NK-92 treated with Interleukin-12 subunit alpha and Interleukin-12 subunit beta, amount 100 ng/mL, for 24 hours (cell line): Measurements from ENCODE around the gene CADPS.

Source experiments
- DNase-seq: peaks from one replicate; lab custom pipeline; 2025; lab: John Stamatoyannopoulos, UW

CADPS gene

GRCh38 chr3:62556121-62556815, 318.9 kb downstream of the CADPS start:
- DNase-seq: no peak

- no peak for DNase-seq
Measured at GRCh38 chr3:62554264-62554799, 320.9 kb downstream of the CADPS start.

- DNase-seq: no peak
Measured at GRCh38 chr3:62553811-62554210, 321.4 kb downstream of the CADPS start.

GRCh38 chr3:62551556-62551955, 323.7 kb downstream of the CADPS start:
- no peak for DNase-seq

GRCh38 chr3:62550439-62550838, 324.8 kb downstream of the CADPS start:
- no peak for DNase-seq

GRCh38 chr3:62548528-62549205, 326.5 kb downstream of the CADPS start:
- DNase-seq: no peak

GRCh38 chr3:62546266-62546665, 328.9 kb downstream of the CADPS start:
- no peak for DNase-seq

- no peak for DNase-seq
Measured at GRCh38 chr3:62542185-62542584, 333.0 kb downstream of the CADPS start.

GRCh38 chr3:62539762-62540161, 335.5 kb downstream of the CADPS start:
- no peak for DNase-seq

- DNase-seq: no peak
Measured at GRCh38 chr3:62538691-62539356, 336.4 kb downstream of the CADPS start.

GRCh38 chr3:62534326-62534725, 340.9 kb downstream of the CADPS start:
- no peak for DNase-seq

GRCh38 chr3:62532796-62533195, 342.4 kb downstream of the CADPS start:
- no peak for DNase-seq

- no peak for DNase-seq
Measured at GRCh38 chr3:62531981-62532380, 343.2 kb downstream of the CADPS start.

- DNase-seq: no peak
Measured at GRCh38 chr3:62531493-62531892, 343.7 kb downstream of the CADPS start.

GRCh38 chr3:62529230-62529629, 346.0 kb downstream of the CADPS start:
- DNase-seq: no peak

- no peak for DNase-seq
Measured at GRCh38 chr3:62527474-62527873, 347.7 kb downstream of the CADPS start.

- DNase-seq: no peak
Measured at GRCh38 chr3:62525281-62525680, 349.9 kb downstream of the CADPS start.

GRCh38 chr3:62523672-62524071, 351.5 kb downstream of the CADPS start:
- no peak for DNase-seq

- no peak for DNase-seq
Measured at GRCh38 chr3:62521464-62522105, 353.6 kb downstream of the CADPS start.

GRCh38 chr3:62503516-62503915, 371.7 kb downstream of the CADPS start:
- DNase-seq: no peak

GRCh38 chr3:62502315-62503300, 372.6 kb downstream of the CADPS start:
- no peak for DNase-seq
